H1 (cell line): Measurements from ENCODE around the gene DFFB. TPM values are rescaled to one million over a fixed set of nuclear protein-coding genes. Genes with fewer than 3 reads are reported as not detected.

ENCODE experiments used
- CTCF ChIA-PET: fragments of 300-600 bp; sonication (Branson Sonifier 250); formaldehyde crosslinking; loops from one replicate; lab custom pipeline; 2021; ENCODE audit not compliant: partially characterized antibody; lab: Charles Lee
- POLR2A ChIA-PET: fragments of 300-600 bp; sonication (Branson Sonifier 250); formaldehyde crosslinking; loops from one replicate; lab custom pipeline; 2021; ENCODE audit warnings: inconsistent platforms; ENCODE audit not compliant: partially characterized antibody; lab: Charles Lee
- DNase-seq, 2 experiments: peaks; one replicate each; pipeline versions ENCODE4 v3.0.0 to v3.0.0-alpha.2; 2010 to 2022; ENCODE audit warnings: low spot score in 2 of 2, low read depth in 1 of 2, mixed read lengths in 1 of 2
- FAIRE-seq: peaks from 2 replicates; lab custom pipeline; 2011; peaks lifted over from hg19 to GRCh38; lab: Jason Lieb, UNC
- H2AFZ ChIP-seq: 2 replicates; pipeline ENCODE4 v1.8.1; 2012; ENCODE audit warnings: low read length, inconsistent platforms
- H2AK5ac ChIP-seq: 2 replicates; pipeline ENCODE4 v1.6.1; 2013; ENCODE audit warnings: low read depth, low read length
- H2BK120ac ChIP-seq: replicated peaks from 2 replicates; pipeline ENCODE3; 2013; ENCODE audit warnings: low read depth, low read length, inconsistent platforms
- H2BK12ac ChIP-seq: 2 replicates; pipeline ENCODE4 v1.6.1; 2013; ENCODE audit warnings: low read depth, low read length
- H2BK15ac ChIP-seq: 2 replicates; pipeline ENCODE4 v1.6.1; 2013; ENCODE audit warnings: low read length
- H2BK20ac ChIP-seq: 2 replicates; pipeline ENCODE4 v1.6.1; 2013; ENCODE audit warnings: low read length
- H2BK5ac ChIP-seq: 2 replicates; pipeline ENCODE4 v1.6.1; 2013; ENCODE audit warnings: low read depth, low read length
- H3K14ac ChIP-seq: 2 replicates; pipeline ENCODE4 v1.6.1; 2013; ENCODE audit warnings: inconsistent platforms; ENCODE audit not compliant: insufficient read length
- H3K18ac ChIP-seq: 2 replicates; pipeline ENCODE4 v1.6.1; 2013; ENCODE audit warnings: low read length; ENCODE audit errors: extremely low read depth
- H3K23ac ChIP-seq: 2 replicates; pipeline ENCODE4 v1.6.1; 2013; ENCODE audit warnings: inconsistent platforms; ENCODE audit not compliant: insufficient read length
- H3K23me2 ChIP-seq: 2 replicates; pipeline ENCODE4 v1.6.1; 2013; ENCODE audit warnings: low read depth, low read length
- H3K27ac ChIP-seq: 2 replicates; pipeline ENCODE4 v1.6.1; 2011; ENCODE audit warnings: low read depth, low read length, inconsistent platforms
- H3K27me3 ChIP-seq, 4 experiments: replicated peaks in 1 of 4; 1 replicate in 1 of 4; 2 replicates in 3 of 4; pipeline versions ENCODE4 v1.6.1 to v1.8.1; 2011 to 2013; ENCODE audit warnings: low read length in 3 of 4, mild to moderate bottlenecking in 3 of 4, inconsistent platforms in 2 of 4, mixed read lengths in 2 of 4, moderate library complexity in 1 of 4; ENCODE audit not compliant: control insufficient read depth in 3 of 4, insufficient read depth in 3 of 4; ENCODE audit errors: extremely low read depth in 1 of 4
- H3K36me3 ChIP-seq, 4 experiments: 2 replicates each; pipeline versions ENCODE4 v1.6.1 to v1.8.1; 2011 to 2013; ENCODE audit warnings: mild to moderate bottlenecking in 4 of 4, low read length in 3 of 4, moderate library complexity in 2 of 4, control low read depth in 1 of 4, inconsistent platforms in 1 of 4; ENCODE audit not compliant: insufficient read depth in 4 of 4, control insufficient read depth in 2 of 4
- H3K4ac ChIP-seq: replicated peaks from 2 replicates; pipeline ENCODE3; 2013; ENCODE audit warnings: low read length, low read depth, mixed read lengths, inconsistent platforms; ENCODE audit not compliant: insufficient read length
- H3K4me1 ChIP-seq, 4 experiments: replicated peaks in 1 of 4; 1 replicate in 1 of 4; 2 replicates in 3 of 4; pipeline versions ENCODE4 v1.6.1 to v1.8.1; 2011 to 2013; ENCODE audit warnings: low read length in 3 of 4, inconsistent platforms in 2 of 4, mixed read lengths in 1 of 4; ENCODE audit not compliant: insufficient read depth in 4 of 4, control insufficient read depth in 3 of 4
- H3K4me2 ChIP-seq, 2 experiments: 2 replicates each; pipeline versions ENCODE4 v1.6.1 to v1.8.1; 2011 to 2013; ENCODE audit warnings: low read depth in 2 of 2, low read length in 2 of 2, control low read depth in 1 of 2, inconsistent platforms in 1 of 2, mild to moderate bottlenecking in 1 of 2; ENCODE audit not compliant: insufficient read depth in 1 of 2
- H3K4me3 ChIP-seq, 4 experiments: fragments of 200-600, 300-600 bp in 1 of 4; sonication (generic), shearing (Covaris generic), sonication (Bioruptor Twin) in 1 of 4; 2 replicates each; pipeline versions ENCODE4 v1.5.1 to v1.8.1; 2011 to 2016; ENCODE audit warnings: low read length in 4 of 4, low read depth in 3 of 4, control low read depth in 2 of 4, inconsistent platforms in 2 of 4, mild to moderate bottlenecking in 2 of 4, mixed read lengths in 1 of 4, moderate library complexity in 1 of 4; ENCODE audit not compliant: insufficient read depth in 2 of 4; ENCODE audit errors: extremely low read depth in 1 of 4
- H3K56ac ChIP-seq: replicated peaks from 2 replicates; pipeline ENCODE3; 2013; ENCODE audit warnings: low read depth, mild to moderate bottlenecking, mixed read lengths, low read length, inconsistent platforms; ENCODE audit not compliant: insufficient read length
- H3K79me1 ChIP-seq: 2 replicates; pipeline ENCODE4 v1.6.1; 2013; ENCODE audit warnings: low read depth, low read length, control low read depth
- H3K79me2 ChIP-seq, 2 experiments: 2 replicates each; pipeline versions ENCODE4 v1.6.1 to v1.8.1; 2012 to 2013; ENCODE audit warnings: low read length in 2 of 2, mild to moderate bottlenecking in 2 of 2, inconsistent platforms in 1 of 2; ENCODE audit not compliant: insufficient read depth in 2 of 2, control insufficient read depth in 1 of 2
- H3K9ac ChIP-seq, 4 experiments: replicated peaks in 1 of 4; 1 replicate in 1 of 4; 2 replicates in 3 of 4; pipeline versions ENCODE4 v1.6.1 to v1.8.1; 2011 to 2013; ENCODE audit warnings: low read depth in 3 of 4, low read length in 3 of 4, control low read depth in 2 of 4, mild to moderate bottlenecking in 2 of 4, moderate library complexity in 2 of 4, inconsistent platforms in 1 of 4; ENCODE audit errors: extremely low read depth in 1 of 4
- H3K9me3 ChIP-seq, 2 experiments: 2 replicates each; pipeline versions ENCODE4 v1.6.1 to v1.8.1; 2012 to 2013; ENCODE audit warnings: mild to moderate bottlenecking in 2 of 2, moderate library complexity in 2 of 2, control low read depth in 1 of 2, inconsistent platforms in 1 of 2, low read depth in 1 of 2, low read length in 1 of 2, mixed read lengths in 1 of 2; ENCODE audit not compliant: insufficient read depth in 2 of 2
- H4K20me1 ChIP-seq, 2 experiments: replicated peaks in 1 of 2; 2 replicates each; pipeline versions ENCODE3 to v1.8.1; 2011 to 2013; ENCODE audit warnings: inconsistent platforms in 2 of 2, low read length in 2 of 2, mild to moderate bottlenecking in 1 of 2; ENCODE audit not compliant: insufficient read depth in 2 of 2, control insufficient read depth in 1 of 2
- H4K5ac ChIP-seq: 2 replicates; pipeline ENCODE4 v1.6.1; 2013; ENCODE audit warnings: low read length, low read depth, mixed read lengths, inconsistent platforms; ENCODE audit not compliant: insufficient read length
- H4K8ac ChIP-seq: 2 replicates; pipeline ENCODE4 v1.8.0; 2013; ENCODE audit warnings: mild to moderate bottlenecking, moderate library complexity, low read length, inconsistent platforms; ENCODE audit not compliant: insufficient read depth; ENCODE audit errors: extremely low read depth
- H4K91ac ChIP-seq: replicated peaks from 2 replicates; pipeline ENCODE3; 2013; ENCODE audit warnings: low read length, mixed read lengths, inconsistent platforms; ENCODE audit not compliant: insufficient read length
- CTBP2 ChIP-seq: IDR thresholded peaks from 2 replicates; pipeline ENCODE4 v1.7.0; 2011; ENCODE audit warnings: borderline replicate concordance, mild to moderate bottlenecking, moderate library complexity, mixed read lengths, low read length; ENCODE audit not compliant: insufficient read depth, insufficient read length
- GABPA ChIP-seq: IDR thresholded peaks from 2 replicates; pipeline ENCODE4 v1.6.1; 2011; ENCODE audit warnings: mild to moderate bottlenecking, low read length, moderate library complexity, borderline replicate concordance; ENCODE audit not compliant: insufficient read depth
- HDAC2 ChIP-seq, 2 experiments: fragments of 300-600 bp in 1 of 2; sonication (generic) in 1 of 2; IDR thresholded peaks; 2 replicates each; pipeline ENCODE4 v1.6.1; 2011 to 2012; ENCODE audit warnings: low read depth in 2 of 2, low read length in 2 of 2, mild to moderate bottlenecking in 2 of 2, moderate library complexity in 2 of 2, borderline replicate concordance in 1 of 2, inconsistent platforms in 1 of 2
- NRF1 ChIP-seq: IDR thresholded peaks from 2 replicates; pipeline ENCODE4 v1.6.1; 2011; ENCODE audit warnings: mild to moderate bottlenecking, low read depth, low read length, improper control_type of control experiment
- SIRT6 ChIP-seq: IDR thresholded peaks from one replicate; pipeline ENCODE4 v1.7.1; 2012; ENCODE audit warnings: low read length, inconsistent platforms
- USF2 ChIP-seq: IDR thresholded peaks from 2 replicates; pipeline ENCODE4 v1.6.1; 2011; ENCODE audit warnings: low read length, improper control_type of control experiment
- WGBS, 2 experiments: shearing (Covaris generic) in 1 of 2; methylation state at CpG; one replicate each; pipeline versions ENCODE4 v1.1.6 to v1.1.7; 2013 to 2015; ENCODE audit warnings: low lambda C conversion rate in 2 of 2, mixed read lengths in 2 of 2, inconsistent platforms in 1 of 2, low coverage in 1 of 2, missing lambda C conversion rate in 1 of 2; ENCODE audit not compliant: insufficient replicate concordance in 2 of 2, insufficient coverage in 1 of 2, insufficient read length in 1 of 2; ENCODE audit errors: extremely low coverage in 1 of 2, missing lambda C conversion rate in 1 of 2; 5-methylcytosine and 5-hydroxymethylcytosine counted together
- polyA plus RNA-seq, 7 experiments: library from polyadenylated mRNA; depleted of rRNA in 3 of 7; stranded (reverse) in 5 of 7; unstranded in 2 of 7; fragments of >200 nt in 5 of 7; fragments of 200-250 nt in 2 of 7; gene quantifications; 1 replicate in 5 of 7; 2 replicates in 1 of 7; 4 replicates in 1 of 7; pipeline versions ENCODE4 v1.2.1 to v1.2.3, GENCODE V29; 2011 to 2013; ENCODE audit warnings: missing spikeins in 2 of 7, mixed read lengths in 2 of 7
- total RNA-seq: library from RNA; stranded (reverse); fragmentation: NEBNext Ultra II Directional; extraction: Animal tissue kit (Norgen Biotek cat#: 25700); gene quantifications from 2 replicates; pipeline ENCODE4 v1.2.1, GENCODE V29; 2021

DFFB gene
- total and polyA plus RNA-seq, 2 of the 8 experiments (the other 6 are each of a cell fraction or from before 2014, with no cell fraction given): 8.6 to 11.9 TPM

GRCh38 chr1:3932156-3932919, 75.1 kb downstream of the DFFB start:
- no peak overlapping the region for H3K27ac ChIP-seq
- 84% methylated on average over 21 of the region's 21 CpGs; no CpG with 5 or more reads in 1 of the 2 experiments for WGBS, 2 experiments
- no peak overlapping the region for H2BK15ac ChIP-seq
- H4K91ac ChIP-seq: no peak overlapping the region
- ChIA-PET CTCF (interaction anchor here (0.6 kb wide), 1 partner anchor 85 kb away, joined by 3 read pairs; no protein-coding TSS in a partner anchor), POLR2A (no interaction called here)
- H3K27me3 ChIP-seq: peaks cover 0 to 8% (median 0%) of the 10 kb centered on the region in 4 experiments; a peak in 1 of 7 replicates
- peaks cover 0 to 10% of the 10 kb centered on the region in 2 experiments; a peak in 3 of 4 replicates for H3K9me3 ChIP-seq
- H3K4me2 ChIP-seq: no peak overlapping the region
- H3K4me1 ChIP-seq: no peaks in the 10 kb centered on the region
- DNase-seq (no peak), FAIRE-seq (no peak)
- no peak overlapping the region for H3K18ac ChIP-seq
- no peak overlapping the region for H2BK12ac ChIP-seq
- no peak overlapping the region for H2BK5ac ChIP-seq
- H3K56ac ChIP-seq: no peak overlapping the region
- no peak overlapping the region for H3K9ac ChIP-seq
- H3K4ac ChIP-seq: no peak overlapping the region
- peaks cover 4% of the 10 kb centered on the region; the same call in 1 of the 2 replicates for H3K79me1 ChIP-seq
- no peak overlapping the region for H2AFZ ChIP-seq
- TF ChIP-seq CTBP2 (no peak), GABPA (no peak), USF2 (no peak), HDAC2 (IDR thresholded peaks at IDR 0.05; ENCODE audit: borderline replicate concordance in 1 of 2, low read depth in 2 of 2, low read length in 2 of 2) (no peak), NRF1 (no peak), SIRT6 (no peak)
- H3K23me2 ChIP-seq: peaks cover 13% of the 10 kb centered on the region; the same call in 1 of the 2 replicates
- no peak overlapping the region for H4K5ac ChIP-seq
- H2BK120ac ChIP-seq: no peak overlapping the region
- H2BK20ac ChIP-seq: no peak overlapping the region
- H4K20me1 ChIP-seq: peaks cover 0 to 12% of the 10 kb centered on the region in 2 experiments
- no peak overlapping the region for H2AK5ac ChIP-seq
- H3K79me2 ChIP-seq: no peaks in the 10 kb centered on the region
- H3K14ac ChIP-seq: no peak overlapping the region
- H4K8ac ChIP-seq: no peak overlapping the region
- no peak overlapping the region for H3K23ac ChIP-seq
- H3K36me3 ChIP-seq: no peaks in the 10 kb centered on the region; a peak in 1 of 8 replicates
- H3K4me3 ChIP-seq: no peak overlapping the region
